EL (cell line): Measurements from ENCODE around the gene IPPK.
A peak's percentile ranks its signal among the peaks of the same experiment; 100 is the strongest.
"Not testable (repeated sequence)": the region's sequence is repeated elsewhere in the genome, so short reads cannot be mapped to it uniquely, and the experiment has no call there.

Experiments used
- DNase-seq: peaks from one replicate; pipeline ENCODE4 v3.0.0-alpha.2; 2016

Gene IPPK

DNA sequence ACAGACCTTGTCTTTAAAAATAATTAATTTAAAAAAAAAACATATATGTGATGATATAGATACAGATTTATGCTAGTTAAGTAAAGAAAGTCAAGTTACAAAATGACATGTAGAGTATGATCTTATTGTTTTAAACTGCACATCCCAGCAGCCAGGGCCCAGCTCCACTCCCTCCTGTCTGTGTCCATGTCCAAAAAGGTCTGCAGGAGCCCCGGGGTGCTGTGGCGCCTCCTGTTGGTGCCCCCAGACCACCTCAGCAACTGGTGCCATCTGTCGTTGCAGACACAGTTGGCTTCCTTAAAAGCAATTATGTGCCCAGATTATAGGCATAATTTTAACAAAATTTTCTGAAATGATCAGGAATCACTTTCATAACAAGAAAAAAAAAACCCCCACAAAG lies 33.3 kb downstream of the IPPK start:
- no peak for DNase-seq

DNA sequence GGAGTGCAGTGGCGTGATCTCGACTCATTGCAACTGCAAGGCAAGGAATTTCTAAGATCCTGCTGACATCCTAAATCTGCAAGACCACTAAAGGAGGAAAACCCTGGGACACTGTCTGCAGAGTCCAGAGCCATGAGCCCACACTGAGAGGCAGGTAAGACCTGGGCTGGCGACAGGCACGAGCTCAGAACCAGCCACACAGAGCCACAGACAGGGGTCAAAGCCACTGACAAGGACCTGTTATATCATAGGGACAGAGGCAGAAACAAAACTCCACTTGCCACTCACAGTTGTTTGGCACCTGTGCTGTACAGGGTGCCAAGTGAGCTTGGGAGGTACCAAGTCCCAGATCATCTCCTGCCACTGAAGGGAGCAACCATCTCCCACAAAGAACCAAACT lies 34.2 kb downstream of the IPPK start:
- DNase-seq, result no peak

DNA sequence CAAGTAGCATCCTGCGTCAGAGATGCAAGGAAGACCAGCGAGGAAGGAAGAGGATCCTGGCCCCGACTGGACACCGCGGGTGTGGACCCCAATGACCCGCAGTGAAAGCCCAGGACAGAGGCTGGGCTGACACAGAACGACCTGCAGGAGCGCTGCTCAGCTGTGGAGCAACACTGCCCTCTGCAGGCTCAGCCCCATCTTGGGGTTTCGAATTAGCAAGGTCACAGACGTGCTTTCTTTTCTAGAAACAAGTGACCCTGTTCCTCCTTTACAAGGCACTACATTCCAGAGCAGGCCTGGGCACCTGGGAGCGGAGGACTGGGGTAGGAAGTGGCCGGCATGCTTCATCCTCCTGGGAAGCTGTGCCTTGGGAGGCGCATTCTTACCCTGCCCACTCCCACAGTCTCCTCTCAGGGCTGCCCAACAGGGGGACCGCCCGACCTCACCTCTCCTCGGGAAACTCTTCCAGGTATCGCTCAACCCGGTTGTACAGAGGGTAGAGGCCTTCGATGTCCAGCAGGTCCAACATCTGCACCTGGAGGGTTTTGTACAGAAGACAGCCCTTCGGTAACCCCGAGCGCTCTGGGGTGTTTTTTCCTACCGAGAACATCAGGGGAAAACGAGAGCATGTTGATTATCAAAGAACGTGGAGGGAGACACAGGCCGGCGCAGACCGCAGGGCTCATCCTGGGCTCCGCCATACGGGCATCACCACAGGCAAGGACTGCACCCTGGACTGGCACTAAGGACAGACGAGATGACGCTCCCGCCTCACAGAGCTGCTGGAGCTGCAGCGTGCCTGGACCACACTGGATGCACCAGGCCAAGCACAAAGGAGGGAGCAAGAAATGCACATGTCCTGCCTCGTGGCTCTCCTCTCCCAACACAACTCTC lies 35.0 kb downstream of the IPPK start:
- DNase-seq, result peak; percentile 69

DNA sequence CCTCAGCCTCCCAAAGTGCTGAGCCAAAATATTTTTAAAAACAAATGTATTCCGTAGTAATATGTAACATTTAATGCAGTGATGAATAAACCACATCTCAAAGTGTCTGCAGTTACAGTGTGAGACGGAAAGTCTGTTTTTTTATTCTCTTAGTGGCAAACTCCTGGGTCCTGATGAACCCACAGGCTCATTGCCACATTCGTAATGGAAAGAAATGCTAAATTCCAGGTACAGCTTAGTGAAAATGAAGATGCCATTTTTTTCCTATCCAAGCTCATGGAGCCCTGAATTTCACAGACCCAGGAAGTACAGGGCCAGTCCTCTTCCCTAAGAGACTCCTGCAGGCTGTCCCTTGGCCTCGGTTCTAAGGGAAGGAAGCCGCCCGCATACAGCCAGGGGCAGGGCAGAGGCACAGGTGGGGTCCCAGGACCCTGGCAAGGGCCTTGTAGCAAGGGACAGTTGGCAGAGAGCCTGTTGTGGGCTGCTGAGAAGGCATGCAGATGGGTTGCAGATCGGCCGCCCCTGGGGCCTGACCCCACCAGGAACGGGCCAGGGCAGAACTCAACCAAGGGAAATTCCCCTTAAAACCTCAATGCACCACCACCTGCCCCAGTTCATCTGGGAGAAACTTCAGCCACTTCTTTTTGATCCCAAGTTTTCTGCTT lies 36.2 kb downstream of the IPPK start:
- DNase-seq, result no peak

DNA sequence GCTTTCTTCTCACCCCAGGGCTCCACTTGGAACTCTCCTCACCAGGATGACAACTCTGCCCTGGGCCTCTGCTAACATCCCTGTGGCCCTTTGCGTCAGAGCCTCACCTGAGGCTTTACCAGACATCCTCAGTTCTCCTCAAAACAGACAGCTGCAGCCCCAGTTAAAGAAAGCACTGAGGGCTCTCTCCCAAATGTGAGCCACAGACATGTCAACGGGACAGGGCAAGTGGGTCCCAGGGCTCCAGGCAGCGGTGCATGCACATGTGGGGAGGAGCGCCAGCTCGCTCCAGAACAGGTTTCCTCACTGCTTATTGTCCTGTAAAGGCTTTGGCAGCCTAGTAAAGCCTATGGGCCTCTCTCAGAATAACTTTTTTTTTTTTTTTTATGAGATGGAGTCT lies 37.3 kb downstream of the IPPK start:
- no peak for DNase-seq

DNA sequence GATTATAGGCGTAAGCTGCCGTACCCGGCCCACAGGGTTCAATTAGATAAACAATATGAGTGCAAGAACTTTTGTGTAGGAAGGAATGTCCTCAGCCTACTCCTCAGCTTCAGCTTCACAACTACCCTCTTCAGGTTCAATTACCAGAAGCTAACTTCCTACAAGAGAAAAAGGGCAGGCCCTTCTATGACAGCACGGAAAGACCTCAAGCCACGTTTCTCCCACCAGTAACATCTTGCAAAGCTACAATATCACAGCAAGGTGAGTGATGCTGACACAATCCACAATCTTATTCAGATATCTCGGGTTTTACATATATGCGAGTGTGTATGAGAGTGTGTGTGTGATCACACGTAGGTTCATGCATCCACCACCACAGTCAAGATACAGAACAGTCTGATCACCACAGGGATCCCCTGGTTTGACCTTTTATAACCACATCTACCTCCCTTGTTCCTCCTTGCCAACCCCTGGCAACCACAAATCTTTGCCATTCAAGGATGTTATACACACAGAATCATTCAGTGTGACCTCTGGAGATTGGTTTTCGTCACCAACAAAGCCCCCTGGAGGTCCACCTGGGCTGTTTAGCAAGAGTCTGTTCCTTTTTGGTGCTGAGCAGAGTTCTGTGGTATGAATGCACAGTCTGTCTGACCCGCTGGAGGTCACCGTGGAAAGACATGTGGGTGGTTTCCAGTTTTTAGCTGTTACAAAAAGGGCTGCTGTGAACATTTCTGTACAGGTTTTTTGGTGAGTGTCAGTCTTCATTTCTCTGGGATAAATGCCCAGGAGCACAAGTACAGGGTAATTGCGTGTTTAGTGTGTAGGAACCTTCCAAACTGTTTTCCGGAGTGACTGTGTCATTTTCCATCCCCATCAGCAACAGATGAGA lies 38.2 kb downstream of the IPPK start:
- DNase-seq, result no peak

DNA sequence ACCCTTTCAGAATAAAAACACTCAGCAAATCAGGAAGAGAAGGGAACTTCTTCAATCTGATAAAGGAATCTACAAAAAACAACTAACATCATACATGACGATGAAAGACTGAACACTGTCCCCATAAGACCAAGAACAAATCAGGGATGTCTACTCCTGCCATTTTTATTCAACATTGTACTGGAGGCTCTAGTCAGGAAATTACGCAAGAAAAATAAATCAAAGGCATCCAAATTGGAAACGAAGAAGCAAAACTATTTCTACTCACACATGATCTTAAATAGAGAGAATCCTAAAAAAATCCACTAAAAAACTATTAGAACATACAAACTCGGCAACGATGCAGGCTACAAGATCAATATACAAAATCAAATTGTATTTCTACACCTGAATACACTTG lies 42.3 kb downstream of the IPPK start:
- no peak for DNase-seq

DNA sequence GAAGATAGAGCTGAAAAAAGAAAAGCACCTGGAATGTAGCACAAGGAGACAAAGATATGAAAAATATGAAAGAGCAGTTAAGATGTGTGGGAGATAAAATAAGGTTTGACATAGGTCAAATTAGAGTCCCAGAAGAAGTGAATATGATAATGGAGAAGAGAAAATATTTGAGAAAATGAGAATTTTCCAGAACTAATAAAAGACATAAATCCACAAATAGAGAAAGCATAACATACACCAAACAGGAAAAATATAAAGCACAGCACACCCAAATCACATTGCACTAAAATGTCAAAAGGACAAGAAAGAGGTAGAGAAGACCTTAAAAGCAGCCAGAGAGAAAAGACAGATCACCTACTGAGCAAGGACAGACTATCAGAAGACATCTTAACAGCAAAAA lies 43.4 kb downstream of the IPPK start:
- DNase-seq, result no peak

DNA sequence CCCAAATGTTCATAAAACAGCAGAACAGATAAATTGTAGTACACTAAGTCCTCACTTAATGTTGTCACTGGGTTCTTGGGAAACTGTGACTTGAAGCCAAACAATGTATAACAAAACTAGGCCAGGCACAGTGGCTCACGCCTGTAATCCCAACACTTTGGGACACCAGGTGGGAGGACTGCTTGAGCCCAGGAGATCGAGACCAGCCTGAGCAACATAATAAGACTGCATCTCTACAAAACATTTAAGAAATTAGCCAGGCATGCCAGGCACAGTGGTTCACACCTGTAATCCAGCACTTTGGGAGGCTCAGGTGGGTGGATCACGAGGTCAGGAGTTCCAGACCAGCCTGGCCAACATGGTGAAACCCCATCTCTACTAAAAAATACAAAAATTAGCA lies 46.0 kb downstream of the IPPK start:
- DNase-seq, result not testable (repeated sequence)

DNA sequence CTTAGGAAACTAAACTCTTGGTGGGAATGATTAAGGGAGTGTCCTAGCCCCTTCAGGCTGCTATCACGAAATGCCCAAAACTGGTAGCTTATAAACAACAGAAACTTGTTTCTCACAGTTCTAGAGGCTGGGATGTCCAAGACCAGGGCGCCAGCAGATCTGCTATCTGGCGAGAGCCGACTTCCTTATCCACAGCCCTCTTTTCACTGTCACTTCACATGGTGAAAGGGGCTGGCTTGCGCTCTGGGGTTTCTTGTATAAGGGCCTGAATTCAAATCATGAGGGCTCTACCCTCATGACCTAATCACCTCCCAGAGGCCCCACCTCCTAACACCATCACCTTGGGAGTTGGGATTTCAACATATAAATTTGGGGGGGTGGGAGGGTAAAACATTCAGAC lies 49.1 kb downstream of the IPPK start:
- DNase-seq, result no peak

DNA sequence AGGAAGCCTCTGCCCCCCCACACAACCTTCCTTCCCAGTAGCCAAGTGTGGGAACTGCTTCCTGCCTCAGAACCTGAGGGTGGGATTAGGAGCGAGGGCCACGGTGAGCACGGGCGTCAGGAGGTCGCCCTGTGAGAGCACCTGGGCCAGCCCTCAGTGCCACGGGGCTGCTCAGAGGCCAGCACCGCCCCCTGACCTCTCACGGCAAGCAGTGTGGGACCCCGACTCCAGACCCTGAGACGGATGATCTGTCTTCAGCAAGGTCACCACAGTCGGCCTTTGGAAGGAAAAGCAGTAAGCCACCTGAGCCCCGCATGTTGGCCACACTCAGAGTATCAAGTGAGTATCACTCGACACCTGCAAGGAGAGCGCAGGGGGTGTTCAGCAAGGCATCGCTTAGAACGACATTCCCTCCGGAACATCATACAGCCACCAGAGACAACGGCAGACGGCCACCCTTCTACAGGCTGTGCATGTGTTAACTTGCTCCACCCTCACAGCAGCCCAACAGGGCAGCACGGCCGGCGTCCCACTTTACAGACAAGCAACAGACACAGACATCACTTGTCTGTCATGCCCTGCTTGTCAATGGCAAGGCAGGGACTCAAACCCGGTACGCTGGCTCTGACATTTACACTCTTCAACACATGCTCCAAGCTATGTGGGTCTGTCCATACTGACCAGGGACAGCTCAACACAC lies 50.2 kb downstream of the IPPK start:
- no peak for DNase-seq

DNA sequence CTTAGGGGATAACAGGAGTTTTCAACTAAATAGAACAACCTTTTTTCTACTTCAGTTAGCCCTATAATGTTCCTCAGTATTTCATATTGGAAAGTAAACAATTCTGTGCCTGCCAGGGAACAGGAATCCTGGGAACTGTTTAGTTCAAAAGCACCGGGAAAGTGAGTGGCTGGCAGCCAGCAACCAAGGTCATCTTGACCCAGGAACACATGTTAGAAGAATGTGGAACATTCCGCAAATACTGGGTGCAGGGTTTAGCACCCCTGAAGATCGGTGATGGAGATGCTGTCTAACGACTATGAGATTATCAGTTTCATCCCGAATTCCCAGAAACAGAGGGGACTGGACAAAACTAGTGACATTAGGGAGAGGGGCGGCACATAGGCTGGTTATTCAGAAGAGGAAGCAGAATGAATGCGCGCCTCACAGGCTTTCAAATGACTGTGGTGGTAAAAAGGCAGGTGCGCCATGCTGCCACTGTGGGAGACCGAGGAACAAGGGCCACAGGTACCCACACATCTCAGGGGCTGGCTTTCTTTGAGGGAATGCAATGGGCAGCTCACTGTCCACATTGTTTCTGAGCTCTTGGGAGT lies 51.2 kb downstream of the IPPK start:
- no peak for DNase-seq

DNA sequence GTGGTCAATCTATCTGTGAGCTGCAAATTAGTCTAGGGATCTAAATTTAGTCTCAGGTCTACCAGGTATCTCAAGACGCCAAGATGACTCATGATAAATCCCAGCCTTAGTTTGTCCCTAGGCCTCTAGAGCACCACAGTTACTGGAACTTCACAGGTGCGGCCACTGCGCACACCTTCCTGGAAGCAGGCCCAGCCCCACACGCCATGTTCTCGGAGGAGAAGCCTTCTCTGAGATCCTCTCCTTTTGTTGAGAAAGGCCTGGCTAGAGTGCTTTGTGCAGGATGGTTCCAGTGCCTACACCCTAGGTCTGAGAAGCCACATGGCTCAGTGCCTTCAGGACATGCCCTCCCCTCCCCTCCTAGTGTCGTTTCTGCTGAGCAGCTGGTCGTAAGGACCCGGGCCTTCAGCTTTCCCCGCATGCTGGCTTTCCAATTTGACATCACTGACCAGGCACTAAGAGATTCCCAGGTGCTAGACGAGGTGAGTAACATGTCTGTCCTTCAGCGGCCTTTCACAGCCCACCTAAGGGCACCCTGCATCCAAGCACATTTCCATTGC lies 51.9 kb downstream of the IPPK start:
- no peak for DNase-seq

DNA sequence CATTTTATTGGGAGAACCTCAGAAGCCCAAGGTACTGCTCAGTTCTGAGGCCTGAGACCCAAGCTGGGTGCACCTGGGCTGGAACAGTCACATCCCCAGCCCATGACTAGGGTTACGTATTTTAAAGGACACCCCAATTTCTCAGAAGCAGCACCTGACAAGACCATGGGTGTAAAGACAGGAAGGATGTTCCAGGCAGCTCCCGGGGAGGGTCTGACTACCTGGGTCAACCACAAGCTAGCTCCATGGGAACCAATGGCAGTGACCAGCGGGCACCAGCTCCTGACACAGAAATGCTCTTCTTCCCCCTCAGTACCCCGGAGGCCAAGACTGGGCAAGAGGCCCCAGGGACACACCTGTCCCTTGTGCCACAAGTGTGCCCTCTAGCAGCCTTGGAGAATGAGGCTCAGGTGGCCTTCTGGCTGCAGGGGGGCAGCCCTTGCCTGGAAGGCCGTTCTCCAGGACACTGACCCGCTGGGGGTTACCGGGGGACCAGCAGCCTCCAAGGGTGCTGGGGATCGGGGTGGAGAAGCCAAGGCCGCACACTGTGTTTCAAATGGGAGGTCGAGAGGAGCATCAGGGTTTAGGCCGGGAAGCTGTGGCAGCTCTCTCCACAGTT lies 52.6 kb downstream of the IPPK start:
- DNase-seq, result no peak

DNA sequence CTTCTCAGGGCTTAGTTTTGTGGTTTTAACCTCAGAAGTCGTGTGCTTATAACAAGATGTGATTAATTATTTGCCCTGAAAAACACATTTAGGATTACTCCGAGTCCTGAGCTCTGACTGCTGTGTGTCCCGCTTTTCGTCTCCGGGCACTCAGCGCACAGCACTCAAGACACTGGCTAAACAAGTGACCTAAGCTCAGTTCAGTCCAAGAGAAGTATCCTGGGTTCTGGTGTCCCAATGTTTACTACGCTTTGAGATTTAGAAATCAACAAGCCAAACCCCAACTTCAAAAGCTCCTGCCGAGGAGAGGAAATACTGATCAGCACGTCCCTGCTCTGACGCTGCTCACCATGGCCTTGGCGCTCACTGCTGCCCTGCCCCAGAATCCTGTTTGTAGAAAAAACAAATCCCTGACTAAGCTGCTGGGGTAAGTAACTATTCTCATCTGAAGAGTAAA lies 53.2 kb downstream of the IPPK start:
- no peak for DNase-seq

DNA sequence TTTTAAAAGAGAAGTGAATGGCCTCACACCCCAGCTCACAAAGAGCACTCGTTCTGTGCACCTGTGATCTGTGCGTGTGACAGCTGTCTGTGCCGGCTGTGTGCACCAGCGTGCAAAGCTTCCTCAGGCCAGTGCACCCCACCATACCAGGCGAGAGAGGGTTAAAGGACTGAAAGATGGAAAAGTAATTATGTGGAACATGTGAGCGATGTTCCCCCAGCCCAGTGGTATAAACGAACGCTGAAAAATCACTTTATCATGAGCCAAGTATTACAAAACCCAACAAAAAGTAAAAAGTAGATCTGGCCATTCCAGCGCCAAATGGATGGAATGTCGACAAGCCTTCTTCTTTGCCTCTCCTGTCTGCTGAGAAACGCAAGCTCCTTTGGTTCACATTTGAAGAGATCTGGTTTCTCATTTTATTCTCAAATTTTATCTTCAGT lies 53.7 kb downstream of the IPPK start:
- no peak for DNase-seq

DNA sequence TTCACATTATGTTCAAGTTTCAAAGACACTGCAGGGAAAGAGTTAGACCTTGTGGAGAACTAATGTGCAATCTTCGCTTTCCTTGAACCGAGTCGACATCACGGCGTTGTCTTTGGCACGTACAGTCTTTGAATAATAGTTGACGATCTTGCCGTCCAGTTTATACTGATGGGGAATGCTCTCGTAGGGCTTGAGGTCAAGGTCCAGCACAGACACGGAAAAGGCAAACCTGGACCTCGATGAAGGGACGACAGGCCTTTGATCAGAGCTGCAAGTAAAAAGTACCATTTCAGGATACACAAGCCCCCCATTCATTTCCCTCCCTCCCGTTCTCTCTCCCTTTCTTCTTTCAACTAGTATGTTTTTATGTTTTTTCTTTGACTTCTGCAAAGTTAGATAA lies 54.1 kb downstream of the IPPK start:
- no peak for DNase-seq

DNA sequence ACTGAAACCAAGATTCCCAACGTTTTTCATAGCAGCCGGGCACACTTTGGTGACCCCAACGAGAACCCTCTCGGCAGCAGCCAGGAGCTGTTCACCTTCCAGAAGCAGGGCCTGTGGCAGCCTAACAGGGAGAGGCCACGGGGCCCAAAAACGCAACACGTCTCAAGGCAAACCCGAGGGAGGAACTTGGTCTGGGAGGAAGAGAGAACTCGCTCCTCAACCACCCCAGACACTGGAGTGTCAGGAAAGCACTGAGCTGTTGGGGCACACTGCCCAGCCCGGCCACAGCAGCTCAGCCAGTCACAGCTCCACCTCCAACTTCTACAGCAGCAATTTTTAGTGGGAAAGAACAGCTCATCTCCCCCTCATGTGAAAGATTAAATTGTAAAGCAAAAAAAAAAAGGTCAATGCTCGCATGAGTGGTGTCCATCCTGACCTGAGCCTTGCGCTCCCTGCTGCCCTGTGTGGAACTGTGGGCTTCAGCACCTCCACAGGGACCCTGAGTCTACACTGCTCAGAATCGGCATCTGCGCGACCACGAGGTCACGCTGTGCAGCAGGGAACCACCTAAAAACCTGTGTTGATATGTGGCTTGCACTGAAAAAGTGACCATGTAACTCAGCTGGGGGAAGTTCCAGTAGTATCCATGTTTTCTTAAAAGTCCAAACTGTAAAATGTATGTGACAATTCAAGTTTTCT lies 55.0 kb downstream of the IPPK start:
- no peak for DNase-seq

DNA sequence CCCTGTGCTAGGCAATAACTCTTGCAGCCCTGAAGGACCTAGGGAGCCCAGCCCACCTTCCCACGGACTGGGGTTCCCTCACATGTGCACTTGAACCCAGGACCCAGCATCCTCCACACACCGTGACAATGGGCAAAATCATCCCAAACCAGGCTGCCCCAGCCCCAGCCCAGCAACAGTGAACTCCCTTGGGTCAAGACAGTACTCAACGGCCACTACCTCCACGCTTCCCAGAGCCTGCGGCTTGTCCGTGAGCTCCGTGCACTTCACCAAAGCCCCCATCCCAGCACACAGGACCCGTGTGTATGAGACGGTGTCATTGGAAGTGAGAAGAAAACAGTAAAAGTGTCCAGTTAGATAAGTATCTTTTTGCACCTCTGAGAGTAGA lies 55.8 kb downstream of the IPPK start:
- DNase-seq, result no peak

DNA sequence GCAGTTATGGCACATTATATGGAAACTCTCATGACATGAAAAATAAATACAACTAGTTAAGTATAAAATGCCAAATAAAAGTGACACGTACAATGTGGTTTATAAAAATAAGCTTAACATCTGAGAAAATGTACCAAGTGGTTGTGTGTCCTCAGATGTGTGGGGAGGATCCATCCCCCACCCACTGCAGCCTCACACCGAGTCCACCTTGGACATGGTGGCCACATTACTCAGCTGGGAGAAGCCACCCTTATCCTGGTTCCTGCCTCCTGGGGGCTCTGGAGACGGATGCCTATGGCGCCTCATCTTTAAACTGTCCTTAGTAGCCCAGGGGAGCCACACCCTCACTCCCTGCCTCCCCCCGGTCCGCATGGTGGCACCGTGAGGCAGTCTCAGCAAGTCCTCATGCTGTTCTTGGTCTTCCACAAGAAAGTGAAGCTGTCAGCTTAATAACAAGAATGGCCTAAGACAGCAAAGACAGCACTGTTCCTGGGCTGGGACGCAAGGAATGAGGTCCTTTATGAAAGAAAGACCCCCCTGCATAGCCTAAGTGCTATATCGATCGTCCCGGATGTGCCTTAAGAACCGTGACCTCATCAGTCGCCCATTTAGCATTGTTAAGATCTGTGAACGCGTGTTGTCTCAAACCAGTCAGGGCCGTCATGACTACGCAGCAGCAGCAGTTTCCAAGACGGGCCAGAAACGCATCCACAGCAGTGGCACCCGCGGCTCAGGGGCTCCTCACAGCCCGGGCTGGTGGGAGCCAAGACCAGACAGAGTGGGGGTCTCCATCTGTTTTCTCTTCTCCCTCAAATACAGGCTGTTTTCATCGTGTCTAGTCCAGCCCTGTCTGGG lies 56.4 kb downstream of the IPPK start:
- DNase-seq, result no peak
